ENCODE results near the gene SLC37A1.
A peak's percentile ranks its signal among the peaks of the same experiment; 100 is the strongest.

The SLC37A1 gene

GRCh38 chr21:42532466-42533181, 19.0 kb downstream of the SLC37A1 start:
- H3K27ac ChIP-seq: peak overlapping the region; percentile 8 to 16
- no peak for TF ChIP-seq CTCF (IDR thresholded peaks at IDR 0.05)
- DNase-seq (ENCODE audit: low spot score): peak; percentile 74
- H3K4me3 ChIP-seq: peak overlapping the region; percentile 49

- H3K4me3 ChIP-seq: peak overlapping the region; percentile 49
- H3K27ac ChIP-seq: peak overlapping the region; percentile 16 to 54
- peak; percentile 69 for DNase-seq (ENCODE audit: low spot score)
- TF ChIP-seq CTCF (IDR thresholded peaks at IDR 0.05): no peak
These were observed 19.8 kb downstream of the SLC37A1 start for GRCh38 chr21:42533306-42533962.

- H3K27ac ChIP-seq: peak overlapping the region in 1 of 2 donors; percentile 54
- H3K4me3 ChIP-seq: peak overlapping the region; percentile 47
- peak; percentile 62 for DNase-seq (ENCODE audit: low spot score)
- TF ChIP-seq CTCF (IDR thresholded peaks at IDR 0.05): no peak
These were observed 20.3 kb downstream of the SLC37A1 start for GRCh38 chr21:42533963-42534355.

GRCh38 chr21:42534421-42535378, 21.0 kb downstream of the SLC37A1 start:
- DNase-seq (ENCODE audit: low spot score): peak; percentile 38
- no peak for TF ChIP-seq CTCF (IDR thresholded peaks at IDR 0.05)
- H3K27ac ChIP-seq: peak overlapping the region in 1 of 2 donors; percentile 54
- peak overlapping the region; percentile 47 for H3K4me3 ChIP-seq

GRCh38 chr21:42535602-42536171, 22.0 kb downstream of the SLC37A1 start:
- Histone ChIP-seq H3K27ac (no peak overlapping the region), H3K4me3 (no peak overlapping the region)
- TF ChIP-seq CTCF (IDR thresholded peaks at IDR 0.05): no peak
- DNase-seq (ENCODE audit: low spot score): no peak

- no peak overlapping the region for H3K27ac ChIP-seq
- DNase-seq (ENCODE audit: low spot score): no peak
- H3K4me3 ChIP-seq: no peak overlapping the region
- TF ChIP-seq CTCF (IDR thresholded peaks at IDR 0.05): no peak
These were observed 22.9 kb downstream of the SLC37A1 start for GRCh38 chr21:42536601-42537000.

All from coronary artery (tissue), 2 donors.